ENCODE measurements around the gene KANTR. TPM values are rescaled to one million over a fixed set of nuclear protein-coding genes. Genes with fewer than 3 reads are reported as not detected.

Gene KANTR
- total RNA-seq, 1 experiment from 2014 or later: 13.2 TPM

- intact Hi-C loops (cut with micrococcal nuclease; ENCODE audit: unreplicated experiment): no loop called here
- no peak overlapping the region for H3K27ac Mint-ChIP-seq (ENCODE audit: unreplicated experiment)
- ChIA-PET POLR2A (no interaction called here), CTCF (interaction anchor here (0.6 kb wide), 1 partner anchor 18 kb away, joined by 4 read pairs; no protein-coding TSS in a partner anchor)
- BruUV-seq (replicated peaks): no TSS peak
- no peaks in the 10 kb centered on the region for H3K36me3 ChIP-seq (ENCODE audit: control insufficient read depth, insufficient read depth, low read length)
- H3K4me3 Mint-ChIP-seq (ENCODE audit: unreplicated experiment): no peak overlapping the region
- no peaks in the 10 kb centered on the region for H3K4me1 ChIP-seq
- TF ChIP-seq, protein P1, sequence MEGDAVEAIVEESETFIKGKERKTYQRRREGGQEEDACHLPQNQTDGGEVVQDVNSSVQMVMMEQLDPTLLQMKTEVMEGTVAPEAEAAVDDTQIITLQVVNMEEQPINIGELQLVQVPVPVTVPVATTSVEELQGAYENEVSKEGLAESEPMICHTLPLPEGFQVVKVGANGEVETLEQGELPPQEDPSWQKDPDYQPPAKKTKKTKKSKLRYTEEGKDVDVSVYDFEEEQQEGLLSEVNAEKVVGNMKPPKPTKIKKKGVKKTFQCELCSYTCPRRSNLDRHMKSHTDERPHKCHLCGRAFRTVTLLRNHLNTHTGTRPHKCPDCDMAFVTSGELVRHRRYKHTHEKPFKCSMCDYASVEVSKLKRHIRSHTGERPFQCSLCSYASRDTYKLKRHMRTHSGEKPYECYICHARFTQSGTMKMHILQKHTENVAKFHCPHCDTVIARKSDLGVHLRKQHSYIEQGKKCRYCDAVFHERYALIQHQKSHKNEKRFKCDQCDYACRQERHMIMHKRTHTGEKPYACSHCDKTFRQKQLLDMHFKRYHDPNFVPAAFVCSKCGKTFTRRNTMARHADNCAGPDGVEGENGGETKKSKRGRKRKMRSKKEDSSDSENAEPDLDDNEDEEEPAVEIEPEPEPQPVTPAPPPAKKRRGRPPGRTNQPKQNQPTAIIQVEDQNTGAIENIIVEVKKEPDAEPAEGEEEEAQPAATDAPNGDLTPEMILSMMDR (IDR thresholded peaks at IDR 0.05; ENCODE audit: insufficient read depth in 1 of 2, low read depth in 1 of 2, low read length in 1 of 2, severe bottlenecking in 1 of 2, unreplicated experiment in 1 of 2): no peak
- no peak for DNase-seq
- H3K9me3 ChIP-seq: no peaks in the 10 kb centered on the region
- no peaks in the 10 kb centered on the region for H3K9me3 Mint-ChIP-seq (ENCODE audit: unreplicated experiment)
- H3K4me3 ChIP-seq (ENCODE audit: low read depth, low read length): no peak overlapping the region
- peaks cover 2% of the 10 kb centered on the region for H3K4me1 Mint-ChIP-seq (ENCODE audit: low read depth, unreplicated experiment)
- H3K36me3 Mint-ChIP-seq (ENCODE audit: insufficient read depth, unreplicated experiment): peaks cover 8% of the 10 kb centered on the region
- H3K27me3 Mint-ChIP-seq (ENCODE audit: insufficient read depth, unreplicated experiment): no peaks in the 10 kb centered on the region
- no peaks in the 10 kb centered on the region for H3K27me3 ChIP-seq (replicated peaks; ENCODE audit: control insufficient read depth, insufficient read depth, low read length)
Measured at GRCh38 chrX:53077207-53078197, 16.4 kb upstream of the KANTR start.

DNA sequence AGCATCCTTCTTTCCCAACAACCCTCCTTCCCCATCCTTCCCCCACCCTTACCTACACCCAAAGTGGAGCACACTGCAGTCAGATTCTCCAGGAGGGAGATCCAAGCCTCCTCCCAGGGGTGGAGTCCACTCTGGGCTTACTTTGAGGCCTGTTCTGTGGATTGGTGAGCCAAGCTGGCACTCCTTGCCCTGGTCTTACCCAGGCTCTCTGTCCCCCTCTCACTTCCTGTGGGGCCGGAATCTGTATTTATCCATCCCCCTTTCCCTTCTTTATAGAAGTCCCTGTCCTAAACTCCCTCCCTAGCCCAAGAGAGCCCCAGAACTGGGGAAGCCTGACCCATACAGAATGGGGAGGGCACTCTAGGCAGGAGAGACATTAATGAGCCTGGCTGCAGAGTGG lies 15.0 kb upstream of the KANTR start:
- Mint-ChIP-seq H3K4me1 (ENCODE audit: low read depth, unreplicated experiment) (peaks cover 7% of the 10 kb centered on the region), H3K36me3 (ENCODE audit: insufficient read depth, unreplicated experiment) (peaks cover 8% of the 10 kb centered on the region), H3K9me3 (ENCODE audit: unreplicated experiment) (no peaks in the 10 kb centered on the region), H3K4me3 (ENCODE audit: unreplicated experiment) (no peak overlapping the region), H3K27ac (ENCODE audit: unreplicated experiment) (no peak overlapping the region), H3K27me3 (ENCODE audit: insufficient read depth, unreplicated experiment) (no peaks in the 10 kb centered on the region)
- Histone ChIP-seq H3K4me1 (no peaks in the 10 kb centered on the region), H3K36me3 (ENCODE audit: control insufficient read depth, insufficient read depth, low read length) (no peaks in the 10 kb centered on the region), H3K4me3 (ENCODE audit: low read depth, low read length) (no peak overlapping the region), H3K27me3 (replicated peaks; ENCODE audit: control insufficient read depth, insufficient read depth, low read length) (no peaks in the 10 kb centered on the region), H3K9me3 (no peaks in the 10 kb centered on the region)
- BruUV-seq (replicated peaks): no TSS peak
- no peak for DNase-seq
- ChIA-PET POLR2A (no interaction called here), CTCF (no interaction called here)
- TF ChIP-seq, protein P1 (IDR thresholded peaks at IDR 0.05; ENCODE audit: insufficient read depth in 1 of 2, low read depth in 1 of 2, low read length in 1 of 2, severe bottlenecking in 1 of 2, unreplicated experiment in 1 of 2): no peak
- intact Hi-C loops (cut with micrococcal nuclease; ENCODE audit: unreplicated experiment): no loop called here

DNA sequence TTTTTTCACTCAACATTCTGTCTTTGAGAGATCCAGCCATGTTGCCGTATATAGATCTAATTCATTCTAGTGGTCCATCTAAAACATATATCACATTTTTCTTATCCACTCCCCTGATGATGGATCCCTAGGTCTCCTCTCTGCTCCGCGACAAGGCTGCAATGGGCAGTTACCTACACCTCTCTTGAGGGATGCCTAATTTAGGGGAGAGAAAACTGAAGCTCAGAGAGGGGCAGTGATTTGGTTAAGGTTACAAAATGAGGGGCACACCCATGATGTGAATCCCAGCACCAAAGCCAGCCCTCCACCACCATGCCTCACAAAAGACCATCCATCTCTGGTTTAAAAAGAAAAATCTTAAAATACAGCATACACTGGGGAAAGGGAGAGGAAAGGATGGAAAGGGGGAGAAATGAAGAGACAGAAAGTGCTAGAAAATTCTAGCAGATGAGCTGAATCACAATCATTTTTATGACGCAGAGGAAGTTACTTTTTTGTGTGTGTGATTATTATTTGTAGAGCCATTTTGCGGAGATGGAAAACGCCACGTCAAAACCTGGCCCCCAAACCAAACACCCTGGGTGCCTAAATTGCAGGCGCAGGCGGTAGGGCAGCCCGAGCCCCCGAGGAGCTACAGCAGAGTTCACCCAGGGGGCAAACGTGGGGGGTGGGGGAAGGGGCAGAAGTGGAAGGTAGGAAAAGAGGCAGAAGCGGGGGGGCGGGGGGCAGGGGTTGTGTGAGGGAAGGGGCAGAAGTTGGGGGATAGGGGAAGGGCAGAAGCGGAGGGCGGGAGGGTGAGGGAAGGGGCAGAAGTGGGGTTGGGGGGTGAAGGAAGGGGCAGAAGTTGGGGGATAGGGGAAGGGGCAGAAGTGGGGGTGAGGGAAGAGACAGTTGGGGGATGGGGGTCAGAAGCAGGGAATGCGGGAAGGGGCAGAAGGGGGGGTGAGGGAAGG lies 13.0 kb upstream of the KANTR start:
- peaks cover 7% of the 10 kb centered on the region for H3K4me1 Mint-ChIP-seq (ENCODE audit: low read depth, unreplicated experiment)
- CTCF ChIA-PET: no interaction called here
- peak overlapping the region; percentile 90 for H3K4me3 Mint-ChIP-seq (ENCODE audit: unreplicated experiment)
- Histone ChIP-seq H3K4me1 (no peaks in the 10 kb centered on the region), H3K27me3 (replicated peaks; ENCODE audit: control insufficient read depth, insufficient read depth, low read length) (no peaks in the 10 kb centered on the region), H3K4me3 (ENCODE audit: low read depth, low read length) (peak overlapping the region; percentile 40), H3K36me3 (ENCODE audit: control insufficient read depth, insufficient read depth, low read length) (no peaks in the 10 kb centered on the region), H3K9me3 (no peaks in the 10 kb centered on the region)
- POLR2A ChIA-PET: no interaction called here
- BruUV-seq (replicated peaks): no TSS peak
- TF ChIP-seq, protein P1 (IDR thresholded peaks at IDR 0.05; ENCODE audit: insufficient read depth in 1 of 2, low read depth in 1 of 2, low read length in 1 of 2, severe bottlenecking in 1 of 2, unreplicated experiment in 1 of 2): no peak
- H3K27ac Mint-ChIP-seq (ENCODE audit: unreplicated experiment): peak overlapping the region; percentile 75
- no peak for DNase-seq
- peaks cover 15% of the 10 kb centered on the region for H3K36me3 Mint-ChIP-seq (ENCODE audit: insufficient read depth, unreplicated experiment)
- no peaks in the 10 kb centered on the region for H3K9me3 Mint-ChIP-seq (ENCODE audit: unreplicated experiment)
- no peaks in the 10 kb centered on the region for H3K27me3 Mint-ChIP-seq (ENCODE audit: insufficient read depth, unreplicated experiment)
- intact Hi-C loops (cut with micrococcal nuclease; ENCODE audit: unreplicated experiment): loop anchor here (5.0 kb wide), 1 partner anchor 601 kb away; no protein-coding TSS in a partner anchor

All from Caco-2 (cell line).